ES-I3 (cell line): ENCODE results near the gene PCNT.
"Not testable (repeated sequence)": the region's sequence is repeated elsewhere in the genome, so short reads cannot be mapped to it uniquely, and the experiment has no call there.

Experiments used
- H3K36me3 ChIP-seq: 2 replicates; pipeline ENCODE4 v1.6.1; 2013; ENCODE audit warnings: mild to moderate bottlenecking, low read length, control low read depth, moderate library complexity; ENCODE audit not compliant: insufficient read depth
- H3K4me1 ChIP-seq: 2 replicates; pipeline ENCODE4 v1.6.1; 2013; ENCODE audit warnings: mild to moderate bottlenecking, control low read depth, low read length; ENCODE audit not compliant: insufficient read depth
- H3K9ac ChIP-seq: 2 replicates; pipeline ENCODE4 v1.6.1; 2013; ENCODE audit warnings: low read depth, mild to moderate bottlenecking, low read length, moderate library complexity
- H3K9me3 ChIP-seq: 2 replicates; pipeline ENCODE4 v1.6.1; 2013; ENCODE audit warnings: mild to moderate bottlenecking, low read length, moderate library complexity; ENCODE audit not compliant: control insufficient read depth, insufficient read depth

The PCNT gene

GRCh38 chr21:46366966-46367365, 43.0 kb downstream of the PCNT start:
- Histone ChIP-seq H3K9me3 (no peaks in the 10 kb centered on the region), H3K9ac (no peak overlapping the region), H3K4me1 (no peaks in the 10 kb centered on the region), H3K36me3 (peaks cover 6% of the 10 kb centered on the region)

GRCh38 chr21:46368533-46369285, 44.8 kb downstream of the PCNT start:
- no peaks in the 10 kb centered on the region for H3K9me3 ChIP-seq
- H3K36me3 ChIP-seq, result peaks cover 7% of the 10 kb centered on the region
- H3K4me1 ChIP-seq, result no peaks in the 10 kb centered on the region
- H3K9ac ChIP-seq, result no peak overlapping the region

- H3K9me3 ChIP-seq, result no peaks in the 10 kb centered on the region
- H3K36me3 ChIP-seq, result peaks cover 7% of the 10 kb centered on the region
- no peaks in the 10 kb centered on the region for H3K4me1 ChIP-seq
- no peak overlapping the region for H3K9ac ChIP-seq
These were observed 45.7 kb downstream of the PCNT start for GRCh38 chr21:46369520-46370235.

- Histone ChIP-seq H3K9ac (no peak overlapping the region), H3K9me3 (no peaks in the 10 kb centered on the region), H3K36me3 (peaks cover 7% of the 10 kb centered on the region), H3K4me1 (no peaks in the 10 kb centered on the region)
These were observed 47.5 kb downstream of the PCNT start for GRCh38 chr21:46371204-46372013.

- Histone ChIP-seq H3K9me3 (no peaks in the 10 kb centered on the region), H3K36me3 (peaks cover 7% of the 10 kb centered on the region), H3K9ac (no peak overlapping the region), H3K4me1 (no peaks in the 10 kb centered on the region)
These were observed 48.1 kb downstream of the PCNT start for GRCh38 chr21:46372014-46372485.

- not testable (repeated sequence) for H3K9ac ChIP-seq, H3K9me3 ChIP-seq, H3K36me3 ChIP-seq
These were observed 49.0 kb downstream of the PCNT start for GRCh38 chr21:46372947-46373346.

GRCh38 chr21:46374761-46375389, 50.9 kb downstream of the PCNT start:
- Histone ChIP-seq H3K36me3 (peaks cover 6% of the 10 kb centered on the region), H3K9me3 (no peaks in the 10 kb centered on the region), H3K4me1 (no peaks in the 10 kb centered on the region), H3K9ac (no peak overlapping the region)

More at GRCh38 chr21:46372947-46373346, 49.0 kb downstream of the PCNT start:
- H3K4me1 ChIP-seq, result not testable (repeated sequence)

- peaks cover 6% of the 10 kb centered on the region for H3K36me3 ChIP-seq
These were observed 51.7 kb downstream of the PCNT start for GRCh38 chr21:46375560-46376230.

GRCh38 chr21:46376231-46376628, 52.3 kb downstream of the PCNT start:
- H3K36me3 ChIP-seq, result peaks cover 6% of the 10 kb centered on the region

More at GRCh38 chr21:46375560-46376230, 51.7 kb downstream of the PCNT start:
- Histone ChIP-seq H3K9me3 (no peaks in the 10 kb centered on the region), H3K9ac (no peak overlapping the region), H3K4me1 (no peaks in the 10 kb centered on the region)

GRCh38 chr21:46376856-46377453, 53.0 kb downstream of the PCNT start:
- no peaks in the 10 kb centered on the region for H3K9me3 ChIP-seq
- H3K4me1 ChIP-seq, result peaks cover 6% of the 10 kb centered on the region; the same call in 1 of the 2 replicates
- peaks cover 3% of the 10 kb centered on the region for H3K36me3 ChIP-seq
- H3K9ac ChIP-seq, result no peak overlapping the region

More at GRCh38 chr21:46376231-46376628, 52.3 kb downstream of the PCNT start:
- Histone ChIP-seq H3K4me1 (peaks cover under 1% of the 10 kb centered on the region; the same call in 1 of the 2 replicates), H3K9me3 (no peaks in the 10 kb centered on the region), H3K9ac (no peak overlapping the region)

GRCh38 chr21:46377789-46378188, 53.8 kb downstream of the PCNT start:
- H3K9ac ChIP-seq, result no peak overlapping the region
- H3K4me1 ChIP-seq, result peaks cover 6% of the 10 kb centered on the region; the same call in 1 of the 2 replicates
- 0 out of 2 replicates have a peak, but pooled peaks cover 2% of the 10 kb centered on the region for H3K36me3 ChIP-seq
- no peaks in the 10 kb centered on the region for H3K9me3 ChIP-seq

- H3K36me3 ChIP-seq, result 0 out of 2 replicates have a peak, but pooled peaks cover 2% of the 10 kb centered on the region
- H3K9me3 ChIP-seq, result no peaks in the 10 kb centered on the region
- H3K4me1 ChIP-seq, result peaks cover 6% of the 10 kb centered on the region; the same call in 1 of the 2 replicates
- H3K9ac ChIP-seq, result no peak overlapping the region
These were observed 55.1 kb downstream of the PCNT start for GRCh38 chr21:46379105-46379504.

- H3K9me3 ChIP-seq, result no peaks in the 10 kb centered on the region
- no peak overlapping the region for H3K9ac ChIP-seq
- H3K4me1 ChIP-seq, result peaks cover 6% of the 10 kb centered on the region; the same call in 1 of the 2 replicates
- 0 out of 2 replicates have a peak, but pooled peaks cover 5% of the 10 kb centered on the region for H3K36me3 ChIP-seq
These were observed 55.7 kb downstream of the PCNT start for GRCh38 chr21:46379691-46380090.
